Ureter (tissue), 1 donor: Measurements from ENCODE around the gene CSRP3. TPM values are rescaled to one million over a fixed set of nuclear protein-coding genes. Genes with fewer than 3 reads are reported as not detected.

ENCODE experiments used
- DNase-seq: peaks from one replicate; pipeline ENCODE4 v3.0.0-alpha.2; 2020; ENCODE audit warnings: low spot score
- total RNA-seq: library from RNA; stranded (reverse); gene quantifications from one replicate; pipeline ENCODE4 v1.2.4, GENCODE V29; 2023
- donor health status: DM: yes; HTN: yes; CAD: no.

Gene CSRP3
- total RNA-seq, 1 donor from 2014 or later = 0.68 TPM

DNA sequence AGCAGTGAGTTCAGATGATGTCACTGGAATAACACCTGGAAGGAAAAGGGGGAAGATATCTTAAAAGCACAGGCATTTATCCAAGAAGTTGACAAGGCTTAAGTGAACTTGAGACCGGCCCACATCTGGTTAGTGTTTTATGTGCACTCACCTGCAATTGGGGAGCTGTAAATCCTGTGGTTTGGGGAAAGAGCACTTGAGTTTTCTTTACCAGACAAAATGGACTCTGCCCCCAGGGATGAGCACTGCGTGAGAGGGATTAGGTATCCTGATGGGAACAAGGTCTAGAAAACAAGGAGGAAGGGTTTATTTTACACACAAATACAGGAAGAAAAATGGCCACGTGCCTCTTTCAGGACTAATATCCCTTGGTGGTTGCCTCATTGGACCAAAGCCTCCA, 23.8 kb upstream of the CSRP3 start:
- no peak for DNase-seq

DNA sequence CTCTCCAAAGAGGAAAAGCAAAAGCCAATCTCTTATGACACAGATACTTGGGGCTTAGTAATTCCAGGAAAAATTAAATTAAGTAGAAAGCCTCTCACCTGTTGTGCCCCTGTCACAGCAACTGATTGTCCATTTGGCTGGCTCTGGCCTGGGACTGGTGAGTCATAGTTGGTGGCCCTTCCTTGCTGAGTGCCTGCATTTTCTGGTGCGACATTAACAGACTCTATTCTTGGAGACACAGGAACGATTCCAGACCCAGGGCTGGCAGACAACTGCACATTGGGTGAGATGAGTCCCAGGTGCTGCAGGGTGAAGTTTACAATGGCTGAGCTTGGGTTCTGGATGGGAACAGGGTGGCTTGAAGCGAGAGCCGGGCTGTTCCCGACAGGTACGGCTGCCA, 23.3 kb upstream of the CSRP3 start:
- no peak for DNase-seq

DNA sequence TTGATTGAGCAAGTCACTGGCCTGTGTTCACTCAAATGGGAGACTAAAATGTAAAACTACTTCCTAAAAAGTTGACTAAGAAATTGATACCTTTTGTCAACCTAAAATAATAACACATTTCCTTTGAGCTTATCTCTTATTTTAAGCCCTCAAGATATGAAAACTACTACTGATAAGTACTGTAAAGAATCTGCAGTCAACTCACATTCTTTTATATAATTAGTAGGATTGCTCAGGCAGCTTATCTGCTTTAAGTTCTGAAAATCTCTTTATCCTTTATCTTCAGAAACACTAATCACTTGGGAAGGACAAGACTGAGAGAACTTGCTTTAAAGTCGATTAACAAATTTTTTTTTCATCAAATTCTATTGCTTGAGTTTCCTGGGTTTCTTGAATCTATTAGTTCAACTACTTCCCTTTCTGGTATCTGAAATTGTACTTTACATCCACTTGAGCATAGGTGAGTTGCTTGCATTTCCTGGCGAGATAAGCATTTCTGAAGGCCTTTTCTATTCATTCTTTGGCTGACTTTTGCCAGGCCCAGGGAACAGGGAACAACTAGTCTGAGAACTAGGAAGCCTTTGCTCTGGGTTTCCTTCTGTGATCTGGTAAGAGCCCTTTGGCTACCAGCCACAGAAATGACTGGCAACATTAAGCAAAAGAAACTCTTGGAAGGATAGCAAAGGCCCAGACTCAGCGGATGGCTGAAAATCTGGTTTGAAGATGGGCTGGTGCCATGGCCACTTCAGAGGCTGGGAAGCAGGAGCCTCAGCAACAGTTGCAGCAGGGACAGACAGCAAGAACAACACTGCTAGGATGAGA, 19.3 kb upstream of the CSRP3 start:
- no peak for DNase-seq

DNA sequence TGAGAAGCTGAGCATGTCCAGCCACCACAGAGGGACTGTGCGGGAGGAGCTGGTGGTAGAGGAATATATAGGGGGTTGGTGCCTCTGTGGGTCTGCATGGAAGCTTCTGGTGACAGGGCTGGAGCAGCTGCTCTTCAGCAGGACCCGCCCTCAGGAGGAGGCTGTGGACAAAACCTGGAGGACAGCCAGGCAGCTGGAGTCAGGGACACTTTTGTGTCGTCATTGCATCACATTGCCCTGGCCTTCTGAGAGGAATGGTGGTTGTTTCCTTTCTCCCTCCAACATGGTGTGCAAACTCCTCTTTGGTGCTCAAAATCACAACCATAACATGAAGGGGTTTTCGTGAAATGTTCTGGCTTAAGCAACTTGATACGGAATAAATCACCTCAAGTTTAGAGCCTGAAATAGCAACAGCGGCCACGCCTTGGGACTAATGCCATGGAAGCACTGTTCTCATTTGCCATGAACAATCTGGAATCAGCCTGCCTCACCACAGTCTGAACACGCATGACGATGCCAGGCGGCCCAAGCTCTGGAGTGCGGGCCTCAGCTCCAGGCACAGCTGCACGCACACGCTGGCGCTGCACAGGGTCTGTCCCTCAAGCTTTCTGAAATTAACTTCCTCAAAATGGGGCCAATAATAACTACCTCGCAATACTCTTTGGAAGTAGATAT, 17.1 kb upstream of the CSRP3 start:
- DNase-seq = no peak

DNA sequence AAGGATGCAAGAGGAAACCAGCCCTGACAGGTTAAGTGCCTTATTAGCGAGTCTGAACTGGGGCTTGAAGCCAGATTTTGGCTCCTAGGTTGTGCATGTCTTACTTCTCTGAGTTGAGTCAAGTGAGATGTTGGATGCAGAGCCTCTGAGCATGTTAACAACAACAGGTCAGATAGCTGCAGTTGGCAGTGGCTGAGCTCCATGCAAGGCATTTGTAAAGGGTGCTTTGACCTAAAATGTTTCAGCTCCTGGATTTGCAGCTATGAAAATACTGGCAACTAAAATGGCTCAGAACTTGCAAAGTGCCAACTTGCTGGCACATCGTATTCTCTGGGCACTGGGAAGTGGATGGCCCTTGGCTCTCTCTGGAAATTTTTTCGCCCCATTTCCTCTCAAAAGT, 16.4 kb upstream of the CSRP3 start:
- no peak for DNase-seq

DNA sequence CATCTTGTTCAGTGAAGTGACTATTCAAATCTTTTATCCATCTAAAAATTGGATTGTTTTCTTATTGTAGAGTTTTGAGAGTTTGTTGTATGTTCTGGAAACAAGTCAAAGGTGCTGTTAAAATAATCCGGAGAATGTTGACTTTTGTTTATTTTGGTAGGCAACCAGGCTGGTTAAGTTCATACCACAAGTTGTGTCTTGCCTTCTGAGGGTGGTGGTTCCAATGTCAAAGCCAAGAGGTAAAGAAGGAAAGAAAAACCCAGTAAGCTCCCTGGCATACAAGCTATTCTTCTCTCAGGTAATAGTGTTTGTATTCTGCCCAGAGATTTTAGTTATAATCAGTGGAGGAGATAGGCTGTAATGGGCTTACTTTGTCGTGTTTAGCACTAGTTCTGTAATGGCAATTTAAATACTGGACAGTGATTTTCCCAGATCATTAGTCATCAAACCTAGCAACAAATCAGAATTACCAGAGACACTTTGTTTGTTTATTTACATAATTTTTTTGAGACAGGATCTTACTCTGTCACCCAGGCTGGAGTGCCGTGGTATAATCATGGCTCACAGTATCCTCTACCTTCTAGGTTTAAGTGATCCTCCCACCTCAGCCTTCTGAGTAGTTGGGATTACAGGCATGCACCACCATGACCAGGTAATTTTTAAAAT, 15.1 kb upstream of the CSRP3 start:
- no peak for DNase-seq

DNA sequence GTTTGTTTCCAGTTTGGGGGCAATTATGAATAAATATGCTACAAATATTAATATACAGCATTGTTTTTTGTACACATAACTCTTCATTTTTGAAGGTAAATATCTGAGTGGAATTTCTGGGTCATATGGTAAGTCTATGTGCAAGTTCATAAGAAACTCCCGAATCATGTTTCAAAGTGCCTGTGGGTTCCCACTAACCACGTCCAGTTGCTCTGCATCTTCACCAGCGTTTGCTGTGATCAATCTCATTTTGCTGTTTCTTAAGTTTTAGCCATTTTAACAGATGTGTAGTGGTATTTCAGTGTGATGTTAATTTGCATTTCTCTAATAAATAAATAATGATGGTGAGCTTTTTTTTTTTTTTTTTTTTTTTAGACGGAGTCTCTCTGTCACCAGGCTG, 14.2 kb upstream of the CSRP3 start:
- no peak for DNase-seq

DNA sequence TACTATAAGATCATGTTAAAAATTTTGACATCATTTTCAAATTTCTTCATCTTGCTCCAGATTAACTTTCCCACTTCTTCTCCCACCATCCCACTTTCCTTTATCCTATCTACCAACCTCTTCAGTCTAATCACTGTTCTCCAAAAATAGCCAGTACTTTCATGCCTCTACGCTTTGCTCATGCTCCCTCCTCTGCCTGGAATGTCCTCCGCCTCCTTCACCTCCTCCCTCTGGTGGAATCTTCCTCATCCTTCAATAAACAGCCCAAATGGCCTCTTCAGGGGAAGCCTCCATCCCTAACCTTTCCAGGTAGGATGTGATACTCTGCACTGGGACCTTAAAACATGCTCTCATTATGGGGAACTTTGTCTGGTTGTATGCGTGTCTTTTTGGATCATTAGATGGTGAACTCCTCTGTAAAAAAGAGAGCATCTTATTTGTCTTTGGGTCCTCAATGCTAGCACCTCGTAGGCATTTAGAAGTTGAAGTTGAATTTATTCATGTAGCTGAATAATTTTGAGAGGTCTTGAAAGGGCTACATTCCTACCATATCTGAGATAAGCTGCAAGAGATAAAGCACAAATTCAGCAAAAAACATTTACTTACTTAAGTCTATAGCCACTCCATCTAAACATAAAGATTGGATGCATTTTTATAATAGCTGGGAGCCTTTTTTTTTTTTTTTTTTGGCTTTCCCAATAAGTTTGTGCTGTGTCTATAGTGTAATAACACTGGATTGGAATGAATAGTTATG, 8.0 kb upstream of the CSRP3 start:
- DNase-seq = no peak

DNA sequence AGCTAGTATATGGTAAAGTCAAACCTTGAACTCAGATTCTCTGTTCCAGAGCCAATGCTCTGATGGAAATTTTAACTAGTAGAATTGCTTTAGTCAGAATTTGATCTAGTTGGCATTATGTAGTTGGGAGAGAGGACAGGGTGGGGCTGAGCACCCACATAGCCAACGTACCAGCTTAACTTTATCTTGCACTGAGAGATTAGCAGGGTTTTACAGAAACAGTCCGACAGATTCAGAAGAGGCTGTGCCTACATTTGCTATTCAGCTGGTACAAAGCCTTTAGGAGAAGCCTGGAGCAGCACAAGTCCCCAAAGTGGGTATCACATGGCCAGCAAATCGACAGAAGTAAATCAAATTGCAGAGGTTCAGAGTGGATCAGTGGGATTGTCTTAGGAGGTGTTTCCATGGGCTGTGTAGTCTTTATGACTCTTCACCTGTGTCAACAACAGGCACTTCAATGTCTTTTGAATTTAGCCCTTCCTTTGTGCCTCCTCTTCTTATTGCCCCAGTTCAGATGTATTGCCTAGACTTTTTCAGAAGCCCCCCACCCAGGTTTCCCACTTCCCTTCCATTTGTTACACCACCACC, 7.3 kb upstream of the CSRP3 start:
- no peak for DNase-seq

DNA sequence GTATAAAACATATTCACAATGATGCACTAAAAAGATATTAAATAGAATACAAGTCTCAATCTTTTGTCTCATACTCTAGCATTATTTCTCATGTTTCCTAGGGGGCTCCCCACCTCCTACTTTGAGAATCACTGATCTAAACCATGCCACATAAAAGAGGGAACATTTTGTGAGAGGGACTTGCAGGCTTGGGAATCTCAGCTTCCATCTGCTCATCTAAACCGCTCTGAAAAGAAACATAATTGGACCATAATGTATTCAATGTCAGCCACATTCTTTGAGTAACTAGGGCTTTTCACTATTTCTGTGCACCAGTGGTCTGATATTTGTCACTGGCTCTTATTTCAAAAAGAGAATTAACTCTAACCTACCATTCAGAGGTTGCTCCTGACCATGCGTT, 6.4 kb upstream of the CSRP3 start:
- no peak for DNase-seq

DNA sequence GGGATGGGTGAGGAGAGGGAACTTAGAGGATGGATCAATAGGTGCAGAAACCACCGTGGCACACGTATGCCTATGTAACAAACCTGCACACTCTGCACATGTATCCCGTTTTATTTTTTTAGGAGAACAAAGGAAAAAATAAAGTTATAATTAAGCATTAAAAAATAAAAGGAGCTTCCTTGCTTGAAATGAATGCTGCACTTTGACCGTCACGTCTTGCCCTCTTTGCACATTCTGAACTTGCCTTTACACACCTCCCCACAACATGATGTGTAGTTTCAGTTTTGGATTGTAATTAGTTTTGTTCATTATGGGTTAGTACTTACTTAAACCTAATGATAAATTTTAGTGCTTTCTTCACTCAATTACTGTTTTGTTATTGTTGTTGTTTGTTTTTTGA, 3.1 kb upstream of the CSRP3 start:
- DNase-seq = no peak

DNA sequence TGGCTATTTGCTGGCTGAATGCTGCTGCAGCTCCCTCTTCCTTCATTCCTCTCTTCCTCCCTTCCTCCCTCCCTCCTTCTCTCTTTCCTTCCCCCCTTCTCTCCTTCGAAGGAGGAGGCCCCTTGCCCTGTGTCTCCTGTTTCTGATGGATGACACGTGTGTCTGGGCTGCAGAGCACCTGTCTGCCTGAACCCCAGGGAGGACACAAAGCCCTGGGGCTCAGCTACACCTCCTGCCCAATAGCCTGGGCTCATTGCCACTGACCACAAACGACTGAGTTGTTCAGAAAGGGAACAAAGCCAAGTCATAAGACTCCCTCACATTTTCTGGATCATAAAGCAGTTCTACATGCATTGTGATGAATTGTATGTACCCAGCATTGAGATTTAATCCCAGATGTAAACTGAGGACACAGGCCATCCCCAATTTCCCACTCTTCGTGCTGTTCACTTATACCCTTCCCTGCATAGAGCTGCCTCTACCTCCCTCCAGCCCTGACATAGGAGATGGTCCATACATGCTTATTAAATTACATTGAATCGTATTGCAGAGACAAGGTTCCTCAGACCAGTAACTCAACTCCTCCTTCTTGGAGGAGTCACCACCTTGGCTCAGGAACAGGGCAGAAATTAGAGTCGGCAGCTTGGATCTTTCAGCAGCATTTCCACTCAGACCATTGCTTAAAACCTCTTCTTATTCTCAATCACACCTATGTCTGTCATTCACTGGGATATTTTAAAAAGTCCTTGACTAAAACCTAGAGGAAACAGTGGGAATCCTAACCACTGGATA, 1.2 kb downstream of the CSRP3 start:
- no peak for DNase-seq

DNA sequence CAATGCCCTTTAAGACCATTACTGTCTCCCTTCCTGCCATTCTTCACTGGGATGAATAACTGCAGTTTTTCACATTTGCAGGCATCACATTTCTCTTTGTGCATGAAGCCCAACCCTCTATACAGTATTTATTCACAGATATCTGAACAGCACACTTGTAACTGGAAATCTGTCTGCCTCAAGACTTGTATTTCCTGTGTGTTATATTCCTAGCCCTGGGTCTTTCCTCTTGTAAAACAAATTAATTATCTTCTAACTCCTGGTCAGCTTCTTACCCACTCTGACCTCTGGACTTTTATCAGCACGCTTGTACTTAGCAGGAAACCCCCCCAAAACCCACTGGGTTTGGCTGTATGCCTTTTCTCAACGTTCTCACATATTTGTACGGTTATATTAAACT, 2.0 kb downstream of the CSRP3 start:
- DNase-seq = no peak

DNA sequence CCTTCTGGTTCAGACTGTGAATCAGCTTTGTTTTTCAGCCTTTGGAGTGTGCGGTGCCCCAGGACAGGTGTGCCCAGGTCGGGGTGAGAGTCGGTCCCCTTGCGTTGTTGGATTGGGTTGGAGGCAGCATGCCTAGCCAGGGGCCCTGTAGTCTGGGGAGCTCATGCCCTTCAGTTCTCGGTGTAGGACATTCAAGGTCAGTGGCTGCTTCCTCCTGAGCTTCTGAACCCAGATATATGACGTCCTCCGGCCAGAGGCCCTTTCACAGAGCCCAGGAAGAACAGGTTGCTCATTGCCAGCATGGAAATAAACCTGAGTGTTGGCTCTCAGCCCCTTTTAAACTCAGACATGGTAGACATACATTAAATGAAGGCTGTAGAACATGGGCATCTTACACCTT, 2.7 kb downstream of the CSRP3 start:
- no peak for DNase-seq

DNA sequence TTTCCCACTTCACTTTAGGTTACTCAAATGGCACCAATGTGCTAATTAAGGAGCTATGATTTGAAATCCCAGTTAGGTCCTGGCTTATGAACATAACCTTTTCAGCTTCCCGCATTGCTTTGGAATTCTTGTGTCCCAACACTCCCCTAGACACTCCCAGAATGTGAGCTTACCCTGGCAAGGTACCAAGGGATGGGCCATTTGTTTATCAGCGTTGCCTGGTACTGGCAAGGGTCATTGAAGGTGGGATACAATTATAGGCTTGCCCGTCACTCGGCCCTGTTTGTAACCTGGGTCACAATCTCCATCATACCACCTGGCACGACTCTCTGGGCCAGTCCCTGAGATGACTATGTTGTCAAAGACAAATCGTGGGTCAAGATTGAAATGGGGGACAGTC, 5.4 kb downstream of the CSRP3 start:
- no peak for DNase-seq

DNA sequence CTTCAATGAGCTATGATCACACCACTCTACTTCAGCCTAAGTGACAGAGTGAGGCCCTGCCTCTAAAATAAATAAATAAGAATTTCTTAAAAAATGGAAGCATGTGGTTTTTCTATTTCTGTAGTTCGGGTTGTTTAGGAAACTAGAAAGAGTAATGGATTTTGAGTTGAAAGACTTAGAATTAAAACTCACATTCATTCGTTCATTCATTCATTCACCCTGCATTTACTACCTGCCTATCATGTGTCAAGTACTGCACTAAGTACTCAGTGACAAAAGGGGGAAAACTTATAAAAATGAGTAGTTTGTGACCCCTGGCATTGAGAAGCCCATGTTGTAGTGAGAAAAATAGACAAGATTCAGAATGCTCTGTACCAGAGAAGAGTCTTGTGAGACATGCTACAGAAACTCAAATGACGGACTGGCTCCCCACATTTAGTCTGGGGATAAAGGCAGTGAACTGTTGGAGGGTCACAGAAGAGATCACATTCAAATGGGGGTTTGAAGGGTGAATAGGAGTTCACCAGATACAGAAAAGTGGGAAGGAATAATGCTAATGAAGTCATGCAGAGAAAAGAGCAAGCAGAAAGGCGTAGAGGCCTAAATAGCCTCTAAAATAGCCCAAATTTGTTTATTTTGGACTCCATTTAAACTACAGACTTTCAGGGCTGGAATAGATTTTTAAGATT, 7.0 kb downstream of the CSRP3 start:
- DNase-seq = no peak

DNA sequence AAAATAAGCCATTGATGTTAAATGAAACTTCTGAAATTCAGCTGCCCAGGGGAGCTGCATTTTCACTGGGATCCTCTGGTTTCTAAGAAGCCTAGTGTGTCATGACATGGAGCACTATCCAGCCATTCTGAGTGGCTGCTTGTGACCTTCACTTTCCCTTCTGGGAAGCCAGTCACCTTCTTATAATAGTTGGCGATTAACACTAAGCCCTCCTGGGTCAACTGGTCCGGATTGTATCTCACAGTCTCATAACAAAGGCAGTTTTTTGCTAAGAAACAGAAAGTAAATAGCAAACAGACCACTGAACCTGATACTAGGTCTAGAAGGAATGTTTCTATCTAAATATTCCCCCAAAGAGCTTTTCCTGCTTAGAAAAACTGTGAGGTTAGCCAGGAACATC, 7.9 kb downstream of the CSRP3 start:
- DNase-seq = no peak

DNA sequence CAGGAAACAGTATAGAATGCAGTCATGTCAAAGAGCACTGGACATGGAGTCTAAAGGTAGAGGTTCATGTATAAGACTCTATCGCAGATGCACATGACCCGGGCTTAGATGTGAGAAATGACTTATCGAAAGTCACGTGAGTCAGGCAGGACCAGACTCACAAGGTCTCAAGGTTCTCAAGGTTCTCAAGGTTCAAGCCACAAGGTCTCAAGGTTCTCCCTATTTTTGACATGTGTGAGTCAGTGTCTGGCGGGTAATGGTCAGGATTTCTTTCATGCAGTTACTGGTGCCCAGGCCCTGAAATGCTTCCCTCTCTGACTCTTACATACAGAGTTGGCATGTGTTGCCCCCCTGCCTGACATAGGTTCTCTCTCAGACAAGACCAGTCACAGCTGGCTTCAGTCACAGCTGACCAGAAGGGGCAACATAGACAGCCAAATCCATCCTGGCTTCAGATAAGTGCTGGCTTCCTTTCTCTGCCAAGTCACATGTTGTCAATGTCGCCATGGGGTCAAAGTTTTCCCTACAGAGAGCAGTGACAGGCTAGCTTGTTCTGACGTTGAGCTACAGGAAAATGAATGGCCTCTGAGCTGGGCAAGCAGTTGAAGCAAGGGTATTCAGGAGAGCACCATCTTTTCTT, 10.1 kb downstream of the CSRP3 start:
- no peak for DNase-seq

DNA sequence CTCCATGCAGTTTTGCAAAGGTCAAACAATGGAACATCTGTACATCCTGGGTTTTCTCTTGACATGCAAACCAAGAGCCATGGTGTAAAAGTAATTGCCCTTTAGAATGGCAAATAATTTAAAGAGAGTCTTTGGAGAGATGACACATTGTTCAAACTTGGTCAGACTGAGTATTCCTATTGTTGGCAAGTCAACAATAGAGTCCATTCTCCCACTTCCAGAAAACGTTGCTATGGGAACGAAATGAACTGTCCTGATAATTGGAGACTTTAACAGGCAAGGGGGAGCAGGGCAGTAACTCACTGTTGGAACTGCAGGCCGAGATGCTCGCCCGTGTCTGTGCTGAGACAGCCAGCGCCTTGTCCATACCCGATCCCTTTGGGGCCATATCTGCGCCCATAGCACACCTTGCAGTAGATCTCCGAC, 13.9 kb downstream of the CSRP3 start:
- DNase-seq = no peak
